ENCODE results near the gene GPS1.

GPS1 gene

DNA sequence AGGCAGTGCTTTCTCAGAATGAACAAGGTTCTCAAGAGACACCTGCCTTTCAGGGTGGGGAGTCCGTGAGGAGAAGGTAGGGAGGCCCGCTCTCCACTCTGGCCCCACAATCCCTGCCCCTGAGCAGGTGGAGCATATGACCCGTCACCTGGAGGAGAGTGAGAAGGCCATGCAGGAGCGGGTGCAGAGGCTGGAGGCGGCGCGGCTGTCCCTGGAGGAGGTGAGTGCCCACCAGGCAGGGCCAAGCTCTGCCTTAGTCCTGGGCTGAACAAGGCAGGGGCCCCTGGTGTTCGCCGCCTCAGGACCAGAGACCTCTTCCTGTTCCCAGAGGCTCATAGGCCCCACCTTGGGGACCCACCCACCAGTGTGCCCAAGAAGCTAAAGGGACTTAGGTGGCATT, 22.7 kb upstream of the GPS1 start:
- DNase-seq: no peak

- no peak for DNase-seq
Observed at GRCh38 chr17:82029391-82029790, 22.3 kb upstream of the GPS1 start.

- DNase-seq: no peak
Observed at GRCh38 chr17:82029990-82030469, 21.7 kb upstream of the GPS1 start.

- DNase-seq: peak; percentile 69 to 77
Observed at GRCh38 chr17:82030470-82031302, 21.0 kb upstream of the GPS1 start.

DNA sequence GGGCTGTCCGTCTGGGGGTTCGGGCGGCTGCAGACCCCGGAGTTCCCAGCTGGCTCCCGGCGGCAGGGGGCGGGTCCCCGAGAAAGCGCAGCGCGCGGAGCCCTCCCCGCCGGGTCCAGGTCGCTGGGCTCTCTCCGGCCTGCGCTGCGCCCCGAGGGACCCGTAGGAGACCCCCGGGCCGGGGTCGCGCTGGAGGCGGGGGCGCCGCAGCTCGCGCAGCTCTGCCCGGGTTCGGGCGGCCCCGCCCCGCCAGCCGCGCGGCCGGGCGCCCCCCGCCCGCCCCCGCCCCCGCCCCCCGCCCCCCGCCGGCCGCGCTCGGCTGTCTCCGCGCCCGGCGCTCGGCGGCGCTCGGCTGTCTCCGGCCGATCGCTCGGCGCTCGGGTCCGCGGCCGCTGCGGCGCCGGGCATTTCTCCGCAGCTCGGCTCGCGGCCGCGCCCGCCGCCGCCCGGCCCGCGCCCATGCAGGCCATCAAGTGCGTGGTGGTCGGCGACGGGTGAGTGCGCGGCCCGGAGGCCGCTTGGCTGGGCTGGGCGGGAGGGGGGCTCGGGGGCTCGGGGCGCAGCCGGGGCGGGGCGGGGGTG, 20.3 kb upstream of the GPS1 start, which contains the start of gene RAC3:
RAC3 (plus strand) TSS at position 376 of the 582 bp plus-strand sequence; CDS start at position 460, 84 bp downstream.
- DNase-seq: no peak

- no peak for DNase-seq
Observed at GRCh38 chr17:82031885-82032627, 19.6 kb upstream of the GPS1 start.

- DNase-seq: no peak
Observed at GRCh38 chr17:82033359-82034085, 18.2 kb upstream of the GPS1 start.

GRCh38 chr17:82034371-82035011, 17.2 kb upstream of the GPS1 start:
- no peak for DNase-seq

DNA sequence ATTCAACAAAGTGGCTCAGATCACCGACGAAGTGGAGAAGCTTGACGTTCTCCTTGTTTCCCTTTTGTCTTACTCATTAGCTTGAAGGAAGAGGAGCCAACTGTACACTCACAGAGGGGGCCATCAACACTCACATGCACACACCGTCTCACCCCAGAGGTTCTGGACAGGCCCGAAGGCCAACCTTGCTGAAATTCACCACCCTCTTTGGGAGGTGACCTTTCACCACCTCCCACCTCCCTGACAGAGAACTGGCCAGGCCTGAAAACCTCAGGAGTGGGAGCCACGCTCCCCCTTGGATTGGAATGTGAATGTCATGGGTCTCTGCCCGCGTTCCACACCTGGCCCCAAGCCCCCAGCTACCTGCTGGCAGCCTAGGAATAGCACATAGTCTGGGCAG, 16.2 kb upstream of the GPS1 start:
- no peak for DNase-seq

DNA sequence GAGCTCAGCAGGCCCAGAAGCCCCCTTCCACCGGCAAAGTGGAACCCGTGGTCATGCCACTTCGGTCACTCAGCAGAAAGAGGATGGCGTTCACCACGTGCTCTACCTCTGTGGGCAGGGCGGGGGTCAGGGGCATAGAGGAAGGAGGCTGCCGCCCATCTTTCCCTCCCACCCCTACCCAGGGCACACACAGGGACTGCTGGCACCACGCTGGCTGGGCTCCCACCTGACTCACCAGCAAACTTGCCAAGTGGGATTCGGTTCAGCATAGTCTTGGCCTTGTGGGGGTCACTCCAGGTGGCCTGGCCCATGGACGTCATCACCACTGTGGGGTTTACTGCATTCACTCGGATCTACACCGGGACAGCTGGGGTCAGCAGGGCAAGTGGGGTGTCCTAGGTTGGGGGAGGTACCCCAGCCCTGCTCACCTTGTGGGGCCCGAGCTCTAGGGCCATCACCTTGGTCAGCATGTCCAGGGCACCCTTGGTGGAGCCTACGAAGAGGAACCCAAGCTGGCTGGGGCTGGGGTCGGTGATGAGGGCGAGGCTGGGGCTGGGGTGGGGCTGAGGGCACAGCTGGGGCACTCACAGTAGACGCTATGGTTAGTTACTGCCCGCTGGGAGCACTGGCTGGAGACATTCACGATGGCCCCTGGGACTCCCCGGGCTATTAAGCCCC, 15.6 kb upstream of the GPS1 start:
- no peak for DNase-seq

GRCh38 chr17:82036634-82037091, 15.0 kb upstream of the GPS1 start:
- DNase-seq: no peak

DNA sequence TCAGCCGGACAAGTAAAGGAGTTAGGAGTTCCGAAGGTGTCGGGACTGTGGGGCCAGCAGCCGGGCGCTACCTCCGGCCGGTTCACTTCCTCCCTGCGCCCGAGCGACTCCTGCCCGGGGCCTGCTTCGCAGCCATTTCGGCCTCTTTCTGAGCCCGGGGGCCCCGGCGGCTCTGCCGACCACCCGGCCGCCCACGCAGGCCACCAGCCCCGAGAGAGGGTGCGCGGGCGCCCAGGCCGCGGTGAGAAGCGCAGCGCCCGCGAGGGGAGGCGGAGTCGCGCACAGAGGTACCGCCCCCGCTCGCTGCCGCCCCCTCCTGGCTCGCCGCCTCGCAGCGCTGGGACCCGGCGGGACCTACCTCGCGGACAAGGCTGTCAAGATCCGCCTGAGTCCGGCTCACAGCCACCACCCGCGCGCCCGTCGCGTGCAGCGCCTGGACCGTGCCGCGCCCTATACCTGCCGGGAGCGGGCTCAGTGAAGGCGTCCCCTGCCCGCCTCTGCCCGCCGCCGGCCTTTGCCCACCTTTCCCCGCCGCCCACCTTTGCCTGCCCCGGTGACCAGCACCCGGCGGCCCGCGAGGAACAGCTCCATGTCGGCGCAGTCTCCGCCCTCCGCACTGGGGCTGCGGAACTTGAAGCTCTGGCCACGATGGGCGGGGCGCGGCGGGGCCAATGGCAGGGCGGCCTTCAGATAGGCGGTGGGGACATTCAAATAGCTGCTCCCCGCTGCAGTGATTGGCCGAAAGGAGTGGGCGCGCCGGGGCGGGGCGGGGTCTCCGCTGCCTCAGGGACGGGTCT, 14.4 kb upstream of the GPS1 start, which contains the start of gene DCXR:
DCXR (minus strand) TSS at position 606 of the 797 bp plus-strand sequence; CDS start at position 591, 15 bp downstream.
- DNase-seq: peak; percentile 94

DNA sequence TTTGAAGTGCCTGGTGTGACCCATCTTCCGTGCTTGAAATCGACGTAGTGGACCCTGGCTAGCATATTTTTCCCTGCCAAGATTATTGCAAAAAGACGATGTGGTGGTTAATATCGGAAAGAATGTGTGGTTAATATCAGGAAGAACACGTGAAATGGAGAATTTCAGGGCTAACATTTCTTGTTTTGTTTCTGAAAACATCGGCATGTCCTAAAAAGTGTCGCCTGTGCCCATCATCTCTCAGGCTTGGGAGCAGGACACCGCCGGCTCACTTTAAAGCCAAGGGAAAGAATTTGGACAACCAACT, 13.9 kb upstream of the GPS1 start:
- no peak for DNase-seq

DNA sequence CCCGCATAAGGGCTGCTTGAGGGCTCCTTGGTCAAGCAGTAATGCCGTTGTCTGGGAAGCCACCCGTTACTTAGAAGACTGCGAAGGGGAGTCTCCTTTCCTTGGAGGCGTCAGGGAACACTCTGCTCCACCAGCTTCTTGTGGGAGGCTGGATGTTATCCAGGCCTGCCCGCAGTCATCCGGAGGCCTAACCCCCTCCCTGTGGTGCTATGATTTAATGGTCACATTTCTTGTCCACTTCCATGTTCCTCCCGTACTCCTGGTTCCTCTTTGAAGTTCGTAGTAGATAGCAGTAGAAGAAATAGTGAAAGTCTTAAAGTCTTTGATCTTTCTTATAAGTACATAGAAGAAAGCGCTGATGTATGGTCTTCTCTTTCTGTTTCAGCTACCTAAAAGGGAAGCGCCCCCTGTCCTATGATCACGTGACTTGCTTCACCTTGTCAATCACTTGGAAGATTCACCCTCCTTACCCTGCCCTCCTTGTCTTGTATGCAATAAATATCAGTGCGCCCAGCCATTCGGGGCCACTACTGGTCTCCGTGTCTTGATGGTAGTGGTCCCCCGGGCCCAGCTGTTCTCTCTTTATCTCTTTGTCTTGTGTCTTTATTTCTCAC, 12.8 kb upstream of the GPS1 start:
- peak; percentile 34 to 56 for DNase-seq

DNA sequence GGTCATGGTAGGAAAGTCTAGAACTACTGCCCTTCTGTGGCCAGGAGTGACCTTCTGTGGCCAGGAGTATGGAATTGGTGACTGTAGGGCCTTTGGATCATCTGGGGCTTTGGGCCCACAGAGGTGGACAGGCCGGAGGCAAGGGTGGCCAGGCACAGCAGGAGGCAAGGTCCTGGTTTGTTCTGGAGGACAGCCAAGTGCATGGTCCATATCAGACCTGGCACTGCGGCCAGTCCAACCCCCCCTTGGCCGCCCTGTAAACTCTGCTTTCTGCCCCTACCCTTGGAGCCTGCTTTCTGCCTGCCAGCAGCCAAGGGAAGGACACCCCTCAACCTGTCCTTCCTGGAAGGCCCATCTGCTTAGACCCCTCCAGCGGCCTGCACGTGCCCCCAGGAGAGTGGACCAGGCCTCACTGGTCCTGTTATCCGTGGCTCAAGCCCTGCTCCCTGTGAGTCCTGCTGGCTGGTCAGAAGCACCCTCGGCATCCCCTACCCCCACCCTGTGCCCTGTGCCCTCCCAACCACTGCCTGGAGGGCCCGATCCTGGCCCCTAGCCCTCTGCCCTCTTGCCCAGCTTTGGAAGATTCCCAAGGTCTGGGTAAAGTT, 11.9 kb upstream of the GPS1 start:
- no peak for DNase-seq

DNA sequence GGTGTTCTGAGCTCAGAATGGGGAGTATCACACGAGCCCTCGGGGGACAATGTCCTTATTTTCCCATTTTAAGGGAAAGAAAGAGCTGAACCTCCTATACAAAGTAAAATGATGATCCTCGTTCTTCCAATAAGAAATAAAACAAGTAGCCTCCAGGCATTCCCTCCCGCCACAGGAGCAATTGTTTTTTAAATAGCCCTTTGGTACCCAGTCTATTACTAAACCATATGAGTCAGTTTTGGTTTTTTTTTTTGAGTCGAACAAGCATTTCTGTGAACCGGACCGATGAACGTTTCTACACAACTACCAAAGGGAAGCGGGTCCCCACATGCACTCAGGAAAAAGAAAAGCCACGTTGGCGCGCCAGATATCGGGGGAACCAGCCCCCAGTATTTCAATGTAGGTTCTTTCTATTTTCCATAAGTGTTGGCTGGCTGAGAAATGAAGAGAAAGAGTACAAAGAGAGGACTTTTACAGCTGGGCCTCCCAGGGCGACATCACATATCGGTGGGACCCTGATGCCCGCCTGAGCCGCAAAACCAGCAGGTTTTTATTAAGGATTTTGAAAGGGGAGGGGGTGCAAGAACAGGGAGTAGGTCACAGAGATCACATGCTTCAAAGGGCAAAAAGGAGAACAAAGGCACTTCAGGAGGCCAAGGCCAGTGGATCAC, 10.4 kb upstream of the GPS1 start:
- DNase-seq: no peak

DNA sequence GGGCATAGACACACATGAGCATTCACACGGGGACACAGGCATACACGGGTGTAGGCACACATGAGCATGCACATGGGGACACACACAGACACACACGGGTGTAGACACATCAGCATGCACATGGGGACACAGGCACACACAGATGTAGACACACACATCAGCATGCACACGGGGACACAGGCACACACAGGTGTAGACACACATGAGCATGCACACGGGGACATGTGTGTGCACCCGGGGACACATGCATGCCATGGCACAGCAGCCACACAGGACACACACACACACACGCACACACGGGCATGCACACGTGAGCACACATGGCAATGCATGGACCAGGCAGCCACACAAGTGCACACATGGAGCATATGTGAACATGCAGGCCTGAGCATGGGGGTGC, 9.0 kb upstream of the GPS1 start:
- DNase-seq: no peak

DNA sequence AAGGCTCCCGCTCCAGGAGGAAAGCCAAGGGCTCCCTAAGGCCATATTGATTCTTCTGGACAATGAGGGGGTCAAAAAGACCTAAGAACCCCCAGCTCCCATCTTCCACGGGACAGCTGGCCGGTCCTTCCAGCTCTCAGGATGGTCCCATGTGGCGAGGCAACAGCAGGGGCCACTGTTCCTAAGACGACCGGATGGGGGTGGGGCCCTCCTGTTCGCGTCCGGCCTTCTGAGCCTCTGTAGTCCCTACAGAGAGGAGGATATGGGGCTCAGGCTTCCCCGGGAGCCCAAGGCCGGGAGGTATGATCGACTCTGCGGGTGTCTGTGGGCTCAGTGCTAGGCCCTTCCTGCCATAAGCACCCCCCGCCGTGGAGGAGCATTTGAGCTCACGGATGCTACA, 8.2 kb upstream of the GPS1 start:
- no peak for DNase-seq

GRCh38 chr17:82045936-82046484, 5.7 kb upstream of the GPS1 start:
- no peak for DNase-seq
